GM12874 (cell line): ENCODE measurements around the gene PRDX1.

Source experiments
- CTCF ChIP-seq: IDR thresholded peaks from 2 replicates; pipeline ENCODE4 v1.5.1; 2011; ENCODE audit warnings: low read depth, mild to moderate bottlenecking, control low read depth, low read length, moderate library complexity; ENCODE audit not compliant: insufficient read depth

Gene PRDX1

GRCh38 chr1:45545019-45545493 is 23.4 kb upstream of the PRDX1 start:
- TF ChIP-seq CTCF, result no peak

- TF ChIP-seq CTCF, result no peak
Measured at GRCh38 chr1:45544530-45544929, 22.8 kb upstream of the PRDX1 start.

GRCh38 chr1:45543581-45544417 is 22.1 kb upstream of the PRDX1 start:
- no peak for TF ChIP-seq CTCF

- no peak for TF ChIP-seq CTCF
Measured at GRCh38 chr1:45542591-45542990, 20.9 kb upstream of the PRDX1 start.

GRCh38 chr1:45541193-45541592 is 19.5 kb upstream of the PRDX1 start:
- no peak for TF ChIP-seq CTCF

GRCh38 chr1:45536886-45537285 is 15.2 kb upstream of the PRDX1 start:
- no peak for TF ChIP-seq CTCF

- TF ChIP-seq CTCF, result no peak
Measured at GRCh38 chr1:45535988-45536766, 14.5 kb upstream of the PRDX1 start.
